Dermis microvascular lymphatic vessel endothelial cell (primary cell): ENCODE measurements around the gene SPTY2D1. TPM values are rescaled to one million over a fixed set of nuclear protein-coding genes. Genes with fewer than 3 reads are reported as not detected.

Source experiments
- DNase-seq, 2 donors: peaks; one replicate each; pipeline versions ENCODE4 v3.0.0 to v3.0.0-alpha.2; 2010; ENCODE audit warnings: low read depth in 2 of 2
- total RNA-seq: library from RNA; depleted of rRNA; stranded (reverse); fragments of >200 nt; gene quantifications from 2 replicates; pipeline ENCODE4 v1.2.1, GENCODE V29; 2014

Gene SPTY2D1
- total RNA-seq, 1 donor from 2014 or later = 8.3 TPM

GRCh38 chr11:18563090-18563730 is 70.9 kb downstream of the SPTY2D1 start:
- DNase-seq = no peak

Other genes with a start within 250 kb of the SPTY2D1 start
- gene LDHA, start 239.8 kb downstream of the SPTY2D1 start, total RNA-seq = 183 and 271 TPM in 2 replicates
- gene LDHC, start 222.0 kb downstream of the SPTY2D1 start, total RNA-seq = not detected in 2 replicates
- gene LDHAL6A, start 178.5 kb downstream of the SPTY2D1 start, total RNA-seq = not detected in 2 replicates
- gene TSG101, start 107.4 kb downstream of the SPTY2D1 start, total RNA-seq = 43.9 and 51.5 TPM in 2 replicates
- gene UEVLD, start 45.6 kb downstream of the SPTY2D1 start, total RNA-seq = 18.2 and 20.0 TPM in 2 replicates
- 0.13 and 1.0 TPM in 2 replicates for gene MISFA, start 34.6 kb downstream of the SPTY2D1 start, total RNA-seq
- 1.9 and 6.8 TPM in 2 replicates for gene TMEM86A, start 64.4 kb upstream of the SPTY2D1 start, total RNA-seq
- gene IGSF22, start 91.8 kb upstream of the SPTY2D1 start, total RNA-seq = 0.13 and 0.26 TPM in 2 replicates
- gene PTPN5, start 157.5 kb upstream of the SPTY2D1 start, total RNA-seq = not detected in 2 replicates